Measurements from ENCODE around the gene PRKCD.

PRKCD gene

GRCh38 chr3:53116956-53117355 is 44.1 kb upstream of the PRKCD start:
- no peaks in the 10 kb centered on the region for H3K4me1 ChIP-seq
- no peak for DNase-seq
- no peaks in the 10 kb centered on the region for H3K27me3 ChIP-seq
- no peak for TF ChIP-seq CTCF (IDR thresholded peaks at IDR 0.05; ENCODE audit: low read depth, low read length)
- H3K4me3 ChIP-seq (ENCODE audit: low read depth, low read length) = no peak overlapping the region
- no peaks in the 10 kb centered on the region for H3K9me3 ChIP-seq
- H3K36me3 ChIP-seq = no peaks in the 10 kb centered on the region

DNA sequence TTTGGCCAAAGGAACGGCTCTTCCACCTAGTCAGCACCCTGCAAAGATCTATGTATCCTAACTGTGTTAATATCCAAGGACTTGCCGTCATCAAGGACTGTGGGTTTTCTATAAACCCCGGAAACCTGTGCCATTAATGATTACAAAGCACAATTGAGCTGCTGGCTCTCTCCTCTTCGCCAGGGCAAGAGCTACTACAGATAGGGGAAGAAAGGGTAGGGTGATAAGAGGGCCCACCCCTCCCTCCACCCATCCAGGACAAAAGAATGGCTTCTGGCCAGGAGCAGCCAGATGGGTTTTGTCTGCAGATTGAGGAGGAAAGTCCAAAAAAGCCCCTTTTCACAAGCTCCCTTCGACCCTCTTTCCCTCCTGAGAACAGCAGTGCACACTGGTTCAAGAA is 40.7 kb upstream of the PRKCD start:
- H3K27me3 ChIP-seq = no peaks in the 10 kb centered on the region
- no peaks in the 10 kb centered on the region for H3K4me1 ChIP-seq
- no peaks in the 10 kb centered on the region for H3K9me3 ChIP-seq
- no peaks in the 10 kb centered on the region for H3K36me3 ChIP-seq
- no peak for DNase-seq
- no peak overlapping the region for H3K4me3 ChIP-seq (ENCODE audit: low read depth, low read length)
- no peak for TF ChIP-seq CTCF (IDR thresholded peaks at IDR 0.05; ENCODE audit: low read depth, low read length)

DNA sequence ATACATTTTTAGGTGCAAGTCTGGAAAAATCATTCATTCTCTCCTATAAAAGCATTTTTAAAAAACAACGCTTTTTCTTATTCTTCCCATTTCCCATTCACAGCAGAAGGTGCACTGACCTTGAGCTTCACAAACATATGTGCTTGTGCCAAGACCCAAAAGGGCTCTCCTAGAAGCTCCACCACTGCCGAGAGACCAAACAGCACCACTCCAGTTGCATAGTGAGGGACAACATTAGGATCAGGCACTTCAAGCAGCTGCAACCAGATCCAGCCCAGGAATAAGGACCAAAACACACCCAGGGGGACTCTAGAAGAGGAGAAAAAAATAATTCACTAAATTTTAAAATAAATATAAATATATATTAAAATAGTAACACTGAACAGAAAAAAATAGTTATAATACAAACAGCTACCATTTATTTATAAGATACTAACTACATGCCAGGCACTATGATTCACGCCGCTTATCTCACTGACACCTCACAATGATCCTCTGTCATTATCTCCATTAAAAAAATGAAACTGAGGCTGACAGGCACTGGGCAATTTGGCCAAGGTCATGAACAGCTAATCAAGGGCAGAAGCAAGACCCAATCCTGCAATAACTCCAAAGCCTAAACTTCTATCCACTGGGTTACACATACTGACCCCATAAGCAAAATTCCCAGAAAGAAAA is 38.6 kb upstream of the PRKCD start:
- no peaks in the 10 kb centered on the region for H3K36me3 ChIP-seq
- TF ChIP-seq CTCF (IDR thresholded peaks at IDR 0.05; ENCODE audit: low read depth, low read length) = no peak
- H3K27me3 ChIP-seq = no peaks in the 10 kb centered on the region
- no peaks in the 10 kb centered on the region for H3K9me3 ChIP-seq
- DNase-seq = no peak
- no peaks in the 10 kb centered on the region for H3K4me1 ChIP-seq
- H3K4me3 ChIP-seq (ENCODE audit: low read depth, low read length) = no peak overlapping the region

GRCh38 chr3:53122933-53123305 is 38.1 kb upstream of the PRKCD start:
- Histone ChIP-seq H3K27me3 (no peaks in the 10 kb centered on the region), H3K9me3 (no peaks in the 10 kb centered on the region), H3K4me3 (ENCODE audit: low read depth, low read length) (no peak overlapping the region), H3K36me3 (no peaks in the 10 kb centered on the region), H3K4me1 (no peaks in the 10 kb centered on the region)
- no peak for TF ChIP-seq CTCF (IDR thresholded peaks at IDR 0.05; ENCODE audit: low read depth, low read length)
- DNase-seq = no peak

GRCh38 chr3:53123510-53123909 is 37.5 kb upstream of the PRKCD start:
- Histone ChIP-seq H3K36me3 (no peaks in the 10 kb centered on the region), H3K27me3 (no peaks in the 10 kb centered on the region), H3K4me1 (no peaks in the 10 kb centered on the region), H3K9me3 (no peaks in the 10 kb centered on the region), H3K4me3 (ENCODE audit: low read depth, low read length) (no peak overlapping the region)
- TF ChIP-seq CTCF (IDR thresholded peaks at IDR 0.05; ENCODE audit: low read depth, low read length) = no peak
- DNase-seq = no peak

- TF ChIP-seq CTCF (IDR thresholded peaks at IDR 0.05; ENCODE audit: low read depth, low read length) = no peak
- Histone ChIP-seq H3K4me3 (ENCODE audit: low read depth, low read length) (no peak overlapping the region), H3K36me3 (no peaks in the 10 kb centered on the region), H3K4me1 (no peaks in the 10 kb centered on the region), H3K9me3 (no peaks in the 10 kb centered on the region), H3K27me3 (no peaks in the 10 kb centered on the region)
- DNase-seq = no peak
These were observed 37.1 kb upstream of the PRKCD start for GRCh38 chr3:53123953-53124352.

All from BE2C (cell line).